ENCODE results near the gene WWP2.

- TF ChIP-seq EZH2 (IDR thresholded peaks at IDR 0.05; ENCODE audit: borderline replicate concordance) (no peak), CTCF (IDR thresholded peaks at IDR 0.05; ENCODE audit: poor library complexity) (no peak)
These were observed 43.9 kb upstream of the WWP2 start for GRCh38 chr16:69718111-69718764.
